ENCODE results near the gene JCAD. TPM values are rescaled to one million over a fixed set of nuclear protein-coding genes. Genes with fewer than 3 reads are reported as not detected.
"Not testable (repeated sequence)": the region's sequence is repeated elsewhere in the genome, so short reads cannot be mapped to it uniquely, and the experiment has no call there.

Gene JCAD
- total RNA-seq, 1 donor from 2014 or later, result 19.4 TPM

DNA sequence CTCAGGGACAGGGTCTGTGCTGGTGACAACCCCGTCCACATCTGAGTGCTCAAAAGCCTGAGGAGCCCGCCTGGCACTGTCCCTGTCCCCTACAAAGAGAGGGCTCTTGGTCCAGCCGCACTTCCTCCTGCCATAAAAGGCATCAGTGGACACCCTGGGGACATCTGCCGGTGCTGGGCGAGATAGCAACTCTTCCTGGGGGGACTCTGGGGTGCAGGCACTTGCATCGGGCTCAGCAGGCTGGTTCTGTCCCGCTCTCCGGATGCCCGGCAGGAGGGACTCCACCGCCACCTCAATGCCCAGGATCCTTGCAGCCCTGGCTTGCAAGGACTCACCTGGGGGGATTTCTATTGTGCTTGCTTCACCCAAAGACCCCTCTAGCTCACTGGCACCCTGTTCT lies 32.8 kb downstream of the JCAD start:
- no peak for DNase-seq (ENCODE audit: low spot score)
- Mint-ChIP-seq H3K27me3 (ENCODE audit: low read depth) (no peaks in the 10 kb centered on the region), H3K36me3 (ENCODE audit: low read depth) (peaks cover 19% of the 10 kb centered on the region), H3K4me3 (ENCODE audit: unreplicated experiment) (no peak overlapping the region), H3K27ac (ENCODE audit: unreplicated experiment) (no peak overlapping the region), H3K4me1 (ENCODE audit: low read depth) (peaks cover 6% of the 10 kb centered on the region), H3K9me3 (ENCODE audit: low read depth) (no peaks in the 10 kb centered on the region)
- TF ChIP-seq, protein P1, sequence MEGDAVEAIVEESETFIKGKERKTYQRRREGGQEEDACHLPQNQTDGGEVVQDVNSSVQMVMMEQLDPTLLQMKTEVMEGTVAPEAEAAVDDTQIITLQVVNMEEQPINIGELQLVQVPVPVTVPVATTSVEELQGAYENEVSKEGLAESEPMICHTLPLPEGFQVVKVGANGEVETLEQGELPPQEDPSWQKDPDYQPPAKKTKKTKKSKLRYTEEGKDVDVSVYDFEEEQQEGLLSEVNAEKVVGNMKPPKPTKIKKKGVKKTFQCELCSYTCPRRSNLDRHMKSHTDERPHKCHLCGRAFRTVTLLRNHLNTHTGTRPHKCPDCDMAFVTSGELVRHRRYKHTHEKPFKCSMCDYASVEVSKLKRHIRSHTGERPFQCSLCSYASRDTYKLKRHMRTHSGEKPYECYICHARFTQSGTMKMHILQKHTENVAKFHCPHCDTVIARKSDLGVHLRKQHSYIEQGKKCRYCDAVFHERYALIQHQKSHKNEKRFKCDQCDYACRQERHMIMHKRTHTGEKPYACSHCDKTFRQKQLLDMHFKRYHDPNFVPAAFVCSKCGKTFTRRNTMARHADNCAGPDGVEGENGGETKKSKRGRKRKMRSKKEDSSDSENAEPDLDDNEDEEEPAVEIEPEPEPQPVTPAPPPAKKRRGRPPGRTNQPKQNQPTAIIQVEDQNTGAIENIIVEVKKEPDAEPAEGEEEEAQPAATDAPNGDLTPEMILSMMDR (IDR thresholded peaks at IDR 0.05), result no peak

DNA sequence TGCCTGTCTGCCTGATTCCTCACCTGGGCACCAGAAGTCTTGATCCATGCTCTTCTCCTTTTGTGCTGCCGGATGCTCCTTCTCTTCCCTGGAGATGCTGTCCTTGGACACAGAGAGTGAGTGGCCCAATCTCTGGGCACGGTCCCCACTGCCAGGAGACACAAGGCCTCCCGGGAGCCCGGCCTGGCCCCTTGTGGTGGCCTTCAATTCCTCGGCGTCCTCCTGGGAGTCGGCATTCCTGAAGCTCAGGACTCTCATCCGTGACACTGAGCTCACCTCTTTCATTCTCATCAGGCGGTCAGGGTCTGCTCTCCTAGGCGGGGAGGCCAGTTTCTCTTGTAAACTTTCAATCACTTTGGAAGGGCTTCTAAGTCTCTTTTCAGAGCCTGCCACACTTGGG lies 33.3 kb downstream of the JCAD start:
- H3K9me3 Mint-ChIP-seq (ENCODE audit: low read depth), result no peaks in the 10 kb centered on the region
- H3K27me3 Mint-ChIP-seq (ENCODE audit: low read depth), result no peaks in the 10 kb centered on the region
- H3K4me3 Mint-ChIP-seq (ENCODE audit: unreplicated experiment), result no peak overlapping the region
- peaks cover 19% of the 10 kb centered on the region for H3K36me3 Mint-ChIP-seq (ENCODE audit: low read depth)
- H3K27ac Mint-ChIP-seq (ENCODE audit: unreplicated experiment), result no peak overlapping the region
- no peak for DNase-seq (ENCODE audit: low spot score)
- TF ChIP-seq, protein P1 (IDR thresholded peaks at IDR 0.05), result no peak
- peaks cover 6% of the 10 kb centered on the region for H3K4me1 Mint-ChIP-seq (ENCODE audit: low read depth)

DNA sequence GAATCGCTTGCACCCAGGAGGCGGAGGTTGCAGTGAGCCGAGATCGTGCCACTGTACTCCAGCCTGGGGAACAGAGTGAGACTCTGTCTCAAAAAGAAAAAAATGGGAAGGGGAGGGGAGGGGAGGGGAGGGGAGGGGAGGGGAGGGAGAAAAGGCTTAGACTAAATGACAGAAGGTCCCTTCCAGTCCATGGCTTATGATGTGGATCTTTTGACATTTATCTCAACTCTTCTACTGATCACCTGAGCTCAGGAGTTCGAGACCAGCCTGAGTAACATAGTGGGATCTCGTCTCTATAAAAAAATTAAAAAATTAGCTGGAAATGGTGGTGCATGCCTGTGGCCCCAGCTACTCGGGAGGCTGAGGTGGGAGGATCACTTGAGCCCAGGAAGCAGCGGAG lies 34.0 kb downstream of the JCAD start:
- peaks cover 19% of the 10 kb centered on the region for H3K36me3 Mint-ChIP-seq (ENCODE audit: low read depth)
- H3K4me3 Mint-ChIP-seq (ENCODE audit: unreplicated experiment); DNase-seq (ENCODE audit: low spot score); H3K4me1 Mint-ChIP-seq (ENCODE audit: low read depth); H3K27me3 Mint-ChIP-seq (ENCODE audit: low read depth); H3K9me3 Mint-ChIP-seq (ENCODE audit: low read depth); H3K27ac Mint-ChIP-seq (ENCODE audit: unreplicated experiment): not testable (repeated sequence)

DNA sequence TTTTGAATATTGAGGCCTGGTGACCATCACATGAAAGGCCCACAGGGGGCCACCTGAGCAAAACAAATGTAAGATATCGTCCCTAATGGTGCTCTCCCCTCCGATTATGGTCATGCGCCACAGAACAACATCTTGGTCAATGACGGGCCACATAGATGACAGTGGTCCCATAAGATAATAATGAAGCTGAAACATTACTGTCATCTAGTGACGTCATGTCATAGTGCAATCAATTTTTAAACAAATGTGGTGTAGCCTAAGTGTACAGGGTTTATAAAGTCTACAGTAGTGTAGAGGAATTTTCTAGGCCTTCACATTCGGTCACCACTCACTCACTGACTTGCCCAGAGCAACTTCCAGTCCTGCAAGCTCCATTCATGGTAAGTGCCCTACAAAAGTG lies 36.8 kb downstream of the JCAD start:
- DNase-seq (ENCODE audit: low spot score), result no peak
- Mint-ChIP-seq H3K36me3 (ENCODE audit: low read depth) (peaks cover 7% of the 10 kb centered on the region), H3K27ac (ENCODE audit: unreplicated experiment) (no peak overlapping the region), H3K4me1 (ENCODE audit: low read depth) (peaks cover 10% of the 10 kb centered on the region), H3K9me3 (ENCODE audit: low read depth) (no peaks in the 10 kb centered on the region), H3K27me3 (ENCODE audit: low read depth) (no peaks in the 10 kb centered on the region), H3K4me3 (ENCODE audit: unreplicated experiment) (no peak overlapping the region)
- TF ChIP-seq, protein P1 (IDR thresholded peaks at IDR 0.05), result peak; percentile 46

DNA sequence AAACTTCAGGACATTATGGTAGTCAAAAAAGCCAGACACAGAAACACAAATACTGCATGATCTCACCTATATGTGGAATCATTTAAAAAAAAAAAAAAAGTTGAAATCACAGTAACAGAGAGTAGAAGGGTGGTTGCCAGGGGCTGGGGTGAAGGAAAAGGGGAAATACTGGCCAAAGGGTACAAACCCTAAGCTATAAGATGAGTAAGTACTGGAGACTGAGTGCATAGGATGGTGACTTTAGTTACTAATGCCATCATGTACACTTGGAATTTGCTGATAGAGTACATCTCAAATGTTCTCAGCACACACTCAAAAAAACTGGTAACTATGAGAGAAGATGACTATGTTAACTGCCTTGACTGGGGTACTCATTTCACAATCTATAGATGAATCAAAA lies 39.9 kb downstream of the JCAD start:
- TF ChIP-seq, protein P1 (IDR thresholded peaks at IDR 0.05), result no peak
- H3K27ac Mint-ChIP-seq (ENCODE audit: unreplicated experiment), result no peak overlapping the region
- H3K27me3 Mint-ChIP-seq (ENCODE audit: low read depth), result no peaks in the 10 kb centered on the region
- peaks cover 13% of the 10 kb centered on the region for H3K4me1 Mint-ChIP-seq (ENCODE audit: low read depth)
- DNase-seq (ENCODE audit: low spot score), result no peak
- H3K9me3 Mint-ChIP-seq (ENCODE audit: low read depth), result no peaks in the 10 kb centered on the region
- H3K4me3 Mint-ChIP-seq (ENCODE audit: unreplicated experiment), result no peak overlapping the region
- peaks cover 3% of the 10 kb centered on the region for H3K36me3 Mint-ChIP-seq (ENCODE audit: low read depth)

DNA sequence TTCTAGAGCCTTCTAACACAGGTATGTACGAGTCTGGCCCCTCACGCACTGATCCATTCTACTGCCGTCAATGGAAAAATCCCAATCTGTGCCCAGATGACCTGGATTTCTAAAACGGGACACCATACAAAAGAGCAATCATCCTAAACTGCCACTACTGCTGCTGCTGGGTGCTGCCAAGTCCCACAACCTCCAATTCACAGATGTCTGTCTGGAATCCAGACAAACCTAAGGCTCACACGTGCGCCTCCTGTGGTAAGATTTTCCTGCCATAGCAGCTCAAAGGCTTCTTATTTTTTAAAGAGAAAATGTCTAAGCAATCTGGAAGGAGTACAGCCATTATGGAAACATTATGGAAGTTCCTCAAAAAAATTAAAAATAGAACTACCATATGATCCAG lies 40.9 kb downstream of the JCAD start:
- H3K36me3 Mint-ChIP-seq (ENCODE audit: low read depth), result peaks cover 4% of the 10 kb centered on the region

More for the DNA sequence above, 40.9 kb downstream of the JCAD start:
- Mint-ChIP-seq H3K4me1 (ENCODE audit: low read depth) (peaks cover 21% of the 10 kb centered on the region), H3K27me3 (ENCODE audit: low read depth) (no peaks in the 10 kb centered on the region), H3K27ac (ENCODE audit: unreplicated experiment) (no peak overlapping the region), H3K4me3 (ENCODE audit: unreplicated experiment) (no peak overlapping the region), H3K9me3 (ENCODE audit: low read depth) (no peaks in the 10 kb centered on the region)
- TF ChIP-seq, protein P1 (IDR thresholded peaks at IDR 0.05), result no peak
- DNase-seq (ENCODE audit: low spot score), result no peak

All from chondrocyte (in vitro differentiated cells).